CD14-positive monocyte (primary cell): ENCODE results near the gene SOD3. TPM values are rescaled to one million over a fixed set of nuclear protein-coding genes. Genes with fewer than 3 reads are reported as not detected.

ENCODE experiments used
- DNase-seq, 3 donors: peaks; one replicate each; pipeline ENCODE4 v3.0.0-alpha.2; 2011 to 2022
- H2AFZ ChIP-seq: 2 replicates; pipeline ENCODE4 v1.6.0; 2012; ENCODE audit warnings: mild to moderate bottlenecking, low read depth, low read length, inconsistent platforms; ENCODE audit not compliant: insufficient read depth, poor library complexity, severe bottlenecking
- H3K27ac ChIP-seq, 2 donors: 1 replicate in 1 of 2; 2 replicates in 1 of 2; pipeline ENCODE4 v1.5.1; 2012 to 2013; ENCODE audit warnings: low read length in 2 of 2, control low read depth in 1 of 2, inconsistent platforms in 1 of 2, low read depth in 1 of 2, mild to moderate bottlenecking in 1 of 2
- H3K27me3 ChIP-seq, 2 donors: one replicate each; pipeline versions ENCODE4 v1.6.0 to v1.6.1; 2011 to 2013; ENCODE audit warnings: low read length in 2 of 2; ENCODE audit not compliant: control insufficient read depth in 2 of 2, insufficient read depth in 2 of 2
- H3K36me3 ChIP-seq, 2 donors: replicated peaks in 1 of 2; 1 replicate in 1 of 2; 2 replicates in 1 of 2; pipeline versions ENCODE4 v1.5.1 to v1.6.1; 2012 to 2013; ENCODE audit warnings: low read length in 2 of 2, control low read depth in 1 of 2, inconsistent platforms in 1 of 2, mild to moderate bottlenecking in 1 of 2; ENCODE audit not compliant: insufficient read depth in 2 of 2, control insufficient read depth in 1 of 2
- H3K4me1 ChIP-seq, 2 donors: 1 replicate in 1 of 2; 2 replicates in 1 of 2; pipeline versions ENCODE4 v1.5.1 to v1.6.1; 2012 to 2013; ENCODE audit warnings: low read length in 2 of 2, control low read depth in 1 of 2, inconsistent platforms in 1 of 2, mild to moderate bottlenecking in 1 of 2, moderate library complexity in 1 of 2; ENCODE audit not compliant: insufficient read depth in 2 of 2, control insufficient read depth in 1 of 2
- H3K4me2 ChIP-seq: replicated peaks from 2 replicates; pipeline ENCODE3; 2012; ENCODE audit warnings: low read length, moderate library complexity, mild to moderate bottlenecking; ENCODE audit not compliant: poor library complexity, severe bottlenecking; ENCODE audit errors: extremely low read depth
- H3K4me3 ChIP-seq, 3 experiments: fragments of 200-600 bp in 1 of 3; sonication (generic) in 1 of 3; replicated peaks in 1 of 3; 1 replicate in 2 of 3; 2 replicates in 1 of 3; pipeline ENCODE4 v1.5.1; 2011 to 2013; ENCODE audit warnings: low read length in 3 of 3, mild to moderate bottlenecking in 3 of 3, control low read depth in 2 of 3, low read depth in 2 of 3, inconsistent platforms in 1 of 3, moderate library complexity in 1 of 3
- H3K79me2 ChIP-seq: 2 replicates; pipeline ENCODE4 v1.6.0; 2012; ENCODE audit warnings: mild to moderate bottlenecking, control low read depth, inconsistent platforms, low read length, moderate library complexity; ENCODE audit not compliant: insufficient read depth
- H3K9ac ChIP-seq: 2 replicates; pipeline ENCODE4 v1.6.0; 2017; ENCODE audit warnings: low read length, mild to moderate bottlenecking; ENCODE audit not compliant: insufficient read depth, poor library complexity, severe bottlenecking
- H3K9me3 ChIP-seq, 2 donors: replicated peaks in 1 of 2; 1 replicate in 1 of 2; 2 replicates in 1 of 2; pipeline versions ENCODE4 v1.5.1 to v1.6.1; 2012 to 2013; ENCODE audit warnings: low read length in 2 of 2, control low read depth in 1 of 2; ENCODE audit not compliant: control insufficient read depth in 1 of 2, insufficient read depth in 1 of 2
- H4K20me1 ChIP-seq: 2 replicates; pipeline ENCODE4 v1.6.0; 2012; ENCODE audit warnings: mild to moderate bottlenecking, low read length, control low read depth, moderate library complexity; ENCODE audit not compliant: insufficient read depth
- H3K27ac Mint-ChIP-seq, 7 donors: one replicate each; pipeline ENCODE4 v1.8.0; 2020; ENCODE audit warnings: mild to moderate bottlenecking in 7 of 7, mixed read lengths in 7 of 7, moderate library complexity in 6 of 7, inconsistent platforms in 2 of 7
- H3K27me3 Mint-ChIP-seq, 3 donors: one replicate each; pipeline ENCODE4 v1.8.0; 2021 to 2022; ENCODE audit warnings: low read depth in 3 of 3, mild to moderate bottlenecking in 3 of 3, mixed read lengths in 3 of 3, moderate library complexity in 3 of 3, inconsistent platforms in 1 of 3
- H3K36me3 Mint-ChIP-seq, 2 donors: one replicate each; pipeline ENCODE4 v1.8.0; 2020; ENCODE audit warnings: mixed read lengths in 2 of 2, inconsistent platforms in 1 of 2, mild to moderate bottlenecking in 1 of 2
- H3K4me1 Mint-ChIP-seq: one replicate; pipeline ENCODE4 v1.8.0; 2020; ENCODE audit warnings: mild to moderate bottlenecking, mixed read lengths
- H3K4me3 Mint-ChIP-seq, 2 donors: one replicate each; pipeline ENCODE4 v1.8.0; 2020; ENCODE audit warnings: mild to moderate bottlenecking in 2 of 2, mixed read lengths in 2 of 2, moderate library complexity in 1 of 2
- H3K9me3 Mint-ChIP-seq, 7 donors: one replicate each; pipeline ENCODE4 v1.8.0; 2020 to 2022; ENCODE audit warnings: mixed read lengths in 7 of 7, mild to moderate bottlenecking in 6 of 7, moderate library complexity in 6 of 7, inconsistent platforms in 2 of 7
- WGBS: methylation state at CpG from one replicate; pipeline ENCODE4 v1.1.5; 2013; ENCODE audit warnings: missing lambda C conversion rate; ENCODE audit not compliant: insufficient coverage; 5-methylcytosine and 5-hydroxymethylcytosine counted together
- intact Hi-C, 2 donors: fragments of 100-400 bp; cut with micrococcal nuclease; formaldehyde crosslinking; loops; one replicate each; pipeline versions ENCODE4 v1.15.0 to v1.15.1; 2023
- polyA plus RNA-seq, 3 donors: library from polyadenylated mRNA; depleted of rRNA in 1 of 3; unstranded in 2 of 3; stranded (reverse) in 1 of 3; fragments of 300-500 nt in 2 of 3; fragments of >200 nt in 1 of 3; fragmentation: Illumina TruSeq in 2 of 3; gene quantifications; 1 replicate in 2 of 3; 2 replicates in 1 of 3; pipeline ENCODE4 v1.2.3, GENCODE V29; 2012 to 2021
- TF ChIP-seq, protein P1 (sequence below): fragments of 200-600 bp; IDR thresholded peaks from one replicate; pipeline ENCODE4 v1.8.0; 2022; ENCODE audit warnings: antibody characterized with exemption, mild to moderate bottlenecking

SOD3 gene
- polyA plus RNA-seq, 3 donors = not detected

DNA sequence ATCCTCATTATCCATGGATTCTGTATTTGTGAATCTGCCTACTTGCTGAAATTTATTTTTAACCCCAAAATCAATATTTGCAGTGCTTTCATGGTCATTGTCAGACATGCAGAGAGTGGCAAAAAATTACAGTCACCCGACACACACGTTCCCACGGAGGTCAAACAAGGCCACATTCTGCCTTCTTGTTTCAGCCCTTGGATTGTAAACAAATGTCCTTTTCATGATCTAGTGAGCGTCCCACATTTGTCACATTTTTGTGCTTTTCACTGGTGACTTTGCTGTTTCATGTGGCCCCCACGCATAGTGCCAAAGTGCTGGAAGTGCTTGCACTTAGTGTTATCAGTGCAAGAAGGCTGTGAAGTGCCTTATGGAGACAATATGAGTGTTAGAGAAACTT, 45.0 kb downstream of the SOD3 start:
- DNase-seq = no peak
- no peaks in the 10 kb centered on the region for H3K9me3 ChIP-seq
- peaks cover 3% of the 10 kb centered on the region for H4K20me1 ChIP-seq
- no peak overlapping the region for H3K4me3 Mint-ChIP-seq
- intact Hi-C loops = no loop called here
- H3K9me3 Mint-ChIP-seq = peaks cover 0 to 2% (median 0%) of the 10 kb centered on the region in 7 donors
- H3K27ac Mint-ChIP-seq = no peak overlapping the region
- H3K4me2 ChIP-seq = no peak overlapping the region
- no peaks in the 10 kb centered on the region for H3K27me3 ChIP-seq
- no peaks in the 10 kb centered on the region for H3K4me1 ChIP-seq
- peaks cover 24 to 49% of the 10 kb centered on the region in 2 donors for H3K36me3 ChIP-seq
- 94% methylated on average over 5 of the region's 5 CpGs for WGBS
- H3K27me3 Mint-ChIP-seq = peaks cover 0 to 2% (median 0%) of the 10 kb centered on the region in 3 donors
- no peak overlapping the region for H2AFZ ChIP-seq
- H3K27ac ChIP-seq = no peak overlapping the region
- H3K4me3 ChIP-seq = no peak overlapping the region
- H3K79me2 ChIP-seq = no peaks in the 10 kb centered on the region
- H3K4me1 Mint-ChIP-seq = no peaks in the 10 kb centered on the region
- peaks cover 58 to 64% of the 10 kb centered on the region in 2 donors for H3K36me3 Mint-ChIP-seq
- H3K9ac ChIP-seq = no peak overlapping the region
- TF ChIP-seq, protein P1, sequence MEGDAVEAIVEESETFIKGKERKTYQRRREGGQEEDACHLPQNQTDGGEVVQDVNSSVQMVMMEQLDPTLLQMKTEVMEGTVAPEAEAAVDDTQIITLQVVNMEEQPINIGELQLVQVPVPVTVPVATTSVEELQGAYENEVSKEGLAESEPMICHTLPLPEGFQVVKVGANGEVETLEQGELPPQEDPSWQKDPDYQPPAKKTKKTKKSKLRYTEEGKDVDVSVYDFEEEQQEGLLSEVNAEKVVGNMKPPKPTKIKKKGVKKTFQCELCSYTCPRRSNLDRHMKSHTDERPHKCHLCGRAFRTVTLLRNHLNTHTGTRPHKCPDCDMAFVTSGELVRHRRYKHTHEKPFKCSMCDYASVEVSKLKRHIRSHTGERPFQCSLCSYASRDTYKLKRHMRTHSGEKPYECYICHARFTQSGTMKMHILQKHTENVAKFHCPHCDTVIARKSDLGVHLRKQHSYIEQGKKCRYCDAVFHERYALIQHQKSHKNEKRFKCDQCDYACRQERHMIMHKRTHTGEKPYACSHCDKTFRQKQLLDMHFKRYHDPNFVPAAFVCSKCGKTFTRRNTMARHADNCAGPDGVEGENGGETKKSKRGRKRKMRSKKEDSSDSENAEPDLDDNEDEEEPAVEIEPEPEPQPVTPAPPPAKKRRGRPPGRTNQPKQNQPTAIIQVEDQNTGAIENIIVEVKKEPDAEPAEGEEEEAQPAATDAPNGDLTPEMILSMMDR = no peak

DNA sequence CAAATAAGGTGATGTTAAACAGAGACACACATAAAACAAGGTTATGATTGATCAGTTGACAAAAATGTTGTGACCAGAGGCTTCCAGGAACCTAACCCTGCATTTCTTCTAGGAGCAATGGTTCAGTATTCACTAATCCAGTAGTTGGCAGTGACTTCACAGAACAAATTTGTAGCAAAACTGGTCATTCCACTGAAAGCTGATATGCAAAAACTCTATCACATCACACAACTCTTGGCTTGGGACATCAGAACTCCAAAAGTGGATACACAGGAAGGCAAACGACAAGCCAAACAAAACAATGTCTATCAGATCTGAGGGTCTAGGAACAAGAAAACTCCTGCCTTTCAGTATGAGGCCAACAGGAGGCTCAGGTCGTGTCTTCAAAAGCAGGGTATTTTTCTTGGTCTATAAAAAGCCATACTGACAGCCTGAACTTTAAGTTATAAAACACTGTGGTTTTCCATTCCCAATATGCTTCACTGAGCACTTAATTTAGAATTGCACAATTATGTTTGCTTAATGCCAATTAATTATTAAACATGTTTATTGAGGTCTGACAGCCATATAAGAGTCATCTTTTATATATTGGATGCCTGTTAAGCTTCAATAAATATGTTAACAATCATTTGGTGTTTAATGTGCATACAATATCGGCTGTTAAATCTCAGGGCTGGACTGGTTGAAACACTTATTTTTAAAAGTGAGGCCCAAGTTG, 45.6 kb downstream of the SOD3 start:
- no peak for DNase-seq
- Histone ChIP-seq H3K36me3 (peaks cover 22 to 43% of the 10 kb centered on the region in 2 donors), H4K20me1 (peaks cover 3% of the 10 kb centered on the region), H3K4me3 (no peak overlapping the region), H3K4me1 (no peaks in the 10 kb centered on the region), H3K9ac (no peak overlapping the region), H3K79me2 (no peaks in the 10 kb centered on the region), H3K9me3 (no peaks in the 10 kb centered on the region), H3K27ac (no peak overlapping the region), H3K27me3 (no peaks in the 10 kb centered on the region), H3K4me2 (no peak overlapping the region), H2AFZ (no peak overlapping the region)
- H3K4me3 Mint-ChIP-seq = no peak overlapping the region
- intact Hi-C loops = no loop called here
- peaks cover 0 to 2% (median 0%) of the 10 kb centered on the region in 3 donors for H3K27me3 Mint-ChIP-seq
- H3K36me3 Mint-ChIP-seq = peaks cover 57 to 68% of the 10 kb centered on the region in 2 donors
- H3K9me3 Mint-ChIP-seq = peaks cover 0 to 2% (median 0%) of the 10 kb centered on the region in 7 donors
- TF ChIP-seq, protein P1 = no peak
- H3K4me1 Mint-ChIP-seq = no peaks in the 10 kb centered on the region
- H3K27ac Mint-ChIP-seq = no peak overlapping the region
- WGBS = 100% methylated on average over 3 of the region's 3 CpGs
